Endothelial cell (in vitro differentiated cells): ENCODE data around the gene PPP1R3C. TPM values are rescaled to one million over a fixed set of nuclear protein-coding genes. Genes with fewer than 3 reads are reported as not detected.

ENCODE experiments used
- DNase-seq: peaks from one replicate; pipeline ENCODE4 v3.0.0; 2021; ENCODE audit warnings: low spot score
- H3K27ac Mint-ChIP-seq: one replicate; pipeline ENCODE4 v1.8.0; 2021; ENCODE audit warnings: mixed read lengths, inconsistent platforms; ENCODE audit not compliant: unreplicated experiment
- H3K27me3 Mint-ChIP-seq: one replicate; pipeline ENCODE4 v1.8.0; 2021; ENCODE audit warnings: mild to moderate bottlenecking, moderate library complexity, mixed read lengths, inconsistent platforms; ENCODE audit not compliant: unreplicated experiment
- H3K36me3 Mint-ChIP-seq: one replicate; pipeline ENCODE4 v1.8.0; 2021; ENCODE audit warnings: mild to moderate bottlenecking, low read depth, mixed read lengths, inconsistent platforms; ENCODE audit not compliant: unreplicated experiment
- H3K4me1 Mint-ChIP-seq: one replicate; pipeline ENCODE4 v1.8.0; 2021; ENCODE audit warnings: mild to moderate bottlenecking, mixed read lengths, inconsistent platforms; ENCODE audit not compliant: unreplicated experiment
- H3K4me3 Mint-ChIP-seq: one replicate; pipeline ENCODE4 v1.8.0; 2021; ENCODE audit warnings: mild to moderate bottlenecking, mixed read lengths, inconsistent platforms; ENCODE audit not compliant: unreplicated experiment
- H3K9me3 Mint-ChIP-seq: one replicate; pipeline ENCODE4 v1.8.0; 2021; ENCODE audit warnings: mixed read lengths, inconsistent platforms; ENCODE audit not compliant: unreplicated experiment
- CTCF ChIP-seq: fragments of 200-600 bp; sonication (generic); IDR thresholded peaks from one replicate; pipeline ENCODE4 v1.5.0; 2021; ENCODE audit warnings: antibody characterized with exemption; ENCODE audit not compliant: unreplicated experiment
- total RNA-seq: library from RNA; stranded (reverse); fragmentation: NEBNext Ultra II Directional; extraction: Animal tissue kit (Norgen Biotek cat#: 25700); gene quantifications from one replicate; pipeline ENCODE4 v1.2.1, GENCODE V29; 2021; ENCODE audit not compliant: unreplicated experiment

The PPP1R3C gene
- total RNA-seq, 1 donor from 2014 or later: 0.31 TPM

GRCh38 chr10:91622601-91623000 is 10.3 kb downstream of the PPP1R3C start:
- Mint-ChIP-seq H3K4me3 (no peak overlapping the region), H3K27ac (no peak overlapping the region), H3K27me3 (no peaks in the 10 kb centered on the region), H3K9me3 (peaks cover 5% of the 10 kb centered on the region), H3K36me3 (no peaks in the 10 kb centered on the region), H3K4me1 (no peaks in the 10 kb centered on the region)
- no peak for DNase-seq
- TF ChIP-seq CTCF: no peak

GRCh38 chr10:91621483-91622113 is 11.3 kb downstream of the PPP1R3C start:
- no peak for TF ChIP-seq CTCF
- Mint-ChIP-seq H3K9me3 (peaks cover 5% of the 10 kb centered on the region), H3K4me1 (no peaks in the 10 kb centered on the region), H3K36me3 (no peaks in the 10 kb centered on the region), H3K4me3 (no peak overlapping the region), H3K27me3 (no peaks in the 10 kb centered on the region), H3K27ac (no peak overlapping the region)
- no peak for DNase-seq

- no peaks in the 10 kb centered on the region for H3K9me3 Mint-ChIP-seq
- no peak overlapping the region for H3K4me3 Mint-ChIP-seq
- H3K4me1 Mint-ChIP-seq: no peaks in the 10 kb centered on the region
- H3K36me3 Mint-ChIP-seq: no peaks in the 10 kb centered on the region
- no peak overlapping the region for H3K27ac Mint-ChIP-seq
- H3K27me3 Mint-ChIP-seq: no peaks in the 10 kb centered on the region
- no peak for DNase-seq
- no peak for TF ChIP-seq CTCF
Observed at GRCh38 chr10:91617072-91617609, 15.7 kb downstream of the PPP1R3C start.

GRCh38 chr10:91616137-91616536 is 16.7 kb downstream of the PPP1R3C start:
- H3K9me3 Mint-ChIP-seq: no peaks in the 10 kb centered on the region
- no peaks in the 10 kb centered on the region for H3K36me3 Mint-ChIP-seq
- no peak for DNase-seq
- no peaks in the 10 kb centered on the region for H3K27me3 Mint-ChIP-seq
- H3K4me3 Mint-ChIP-seq: no peak overlapping the region
- no peaks in the 10 kb centered on the region for H3K4me1 Mint-ChIP-seq
- TF ChIP-seq CTCF: no peak
- H3K27ac Mint-ChIP-seq: no peak overlapping the region

GRCh38 chr10:91614225-91614624 is 18.6 kb downstream of the PPP1R3C start:
- DNase-seq: no peak
- H3K4me1 Mint-ChIP-seq: no peaks in the 10 kb centered on the region
- no peaks in the 10 kb centered on the region for H3K27me3 Mint-ChIP-seq
- H3K36me3 Mint-ChIP-seq: no peaks in the 10 kb centered on the region
- H3K9me3 Mint-ChIP-seq: no peaks in the 10 kb centered on the region
- no peak overlapping the region for H3K27ac Mint-ChIP-seq
- no peak overlapping the region for H3K4me3 Mint-ChIP-seq
- TF ChIP-seq CTCF: no peak
